H9 (cell line): ENCODE measurements around the gene SLC35F3. TPM values are rescaled to one million over a fixed set of nuclear protein-coding genes. Genes with fewer than 3 reads are reported as not detected.

Experiments used
- DNase-seq: peaks from one replicate; pipeline ENCODE4 v3.0.0-alpha.2; 2017
- H2AFZ ChIP-seq: one replicate; pipeline ENCODE4 v1.6.1; 2013; ENCODE audit warnings: mild to moderate bottlenecking, low read length, control low read depth, moderate library complexity
- H2AK5ac ChIP-seq: 2 replicates; pipeline ENCODE4 v1.6.1; 2013; ENCODE audit warnings: low read length, control low read depth, mixed read lengths; ENCODE audit not compliant: insufficient read length
- H2BK120ac ChIP-seq: one replicate; pipeline ENCODE4 v1.6.1; 2013; ENCODE audit warnings: low read depth, mild to moderate bottlenecking, low read length, control low read depth, inconsistent platforms; ENCODE audit not compliant: poor library complexity, severe bottlenecking
- H2BK12ac ChIP-seq: 2 replicates; pipeline ENCODE4 v1.6.1; 2013; ENCODE audit warnings: low read length, control low read depth, mixed read lengths, low read depth; ENCODE audit not compliant: insufficient read length
- H2BK15ac ChIP-seq: 2 replicates; pipeline ENCODE4 v1.6.1; 2013; ENCODE audit warnings: low read depth, low read length, control low read depth
- H2BK20ac ChIP-seq: one replicate; pipeline ENCODE4 v1.6.1; 2013; ENCODE audit warnings: low read depth, mild to moderate bottlenecking, low read length, control low read depth, inconsistent platforms; ENCODE audit not compliant: poor library complexity, severe bottlenecking
- H2BK5ac ChIP-seq: 2 replicates; pipeline ENCODE4 v1.6.1; 2013; ENCODE audit warnings: low read length, control low read depth, mixed read lengths; ENCODE audit not compliant: insufficient read length
- H3K14ac ChIP-seq: 2 replicates; pipeline ENCODE4 v1.6.1; 2013; ENCODE audit warnings: low read length, control low read depth; ENCODE audit not compliant: insufficient read depth
- H3K18ac ChIP-seq: 2 replicates; pipeline ENCODE4 v1.6.1; 2013; ENCODE audit warnings: low read depth, mild to moderate bottlenecking, mixed read lengths, low read length, control low read depth; ENCODE audit not compliant: insufficient read length
- H3K23ac ChIP-seq: 2 replicates; pipeline ENCODE4 v1.6.1; 2013; ENCODE audit warnings: low read length, control low read depth, mixed read lengths, low read depth; ENCODE audit not compliant: insufficient read length
- H3K23me2 ChIP-seq: 2 replicates; pipeline ENCODE4 v1.6.1; 2013; ENCODE audit warnings: low read depth, mild to moderate bottlenecking, mixed read lengths, low read length, control low read depth; ENCODE audit not compliant: insufficient read length, poor library complexity, severe bottlenecking
- H3K27ac ChIP-seq: 2 replicates; pipeline ENCODE4 v1.5.1; 2013; ENCODE audit warnings: low read length, control low read depth, mixed read lengths, low read depth; ENCODE audit not compliant: insufficient read length
- H3K27me3 ChIP-seq: 2 replicates; pipeline ENCODE4 v1.6.1; 2013; ENCODE audit warnings: low read length, control low read depth, inconsistent platforms; ENCODE audit not compliant: insufficient read depth
- H3K4ac ChIP-seq: 2 replicates; pipeline ENCODE4 v1.6.1; 2013; ENCODE audit warnings: low read depth, mild to moderate bottlenecking, control low read depth, inconsistent platforms, low read length, moderate library complexity
- H3K4me1 ChIP-seq: 2 replicates; pipeline ENCODE4 v1.6.1; 2013; ENCODE audit warnings: low read length, control low read depth, inconsistent platforms; ENCODE audit not compliant: insufficient read depth
- H3K4me2 ChIP-seq: 2 replicates; pipeline ENCODE4 v1.6.1; 2013; ENCODE audit warnings: low read length, control low read depth, mixed read lengths; ENCODE audit not compliant: insufficient read length, insufficient read depth
- H3K56ac ChIP-seq: 2 replicates; pipeline ENCODE4 v1.6.1; 2013; ENCODE audit warnings: low read depth, mild to moderate bottlenecking, mixed read lengths, low read length, control low read depth; ENCODE audit not compliant: insufficient read length
- H3K79me1 ChIP-seq: 2 replicates; pipeline ENCODE4 v1.6.1; 2013; ENCODE audit warnings: low read depth, mild to moderate bottlenecking, moderate library complexity, low read length, control low read depth, inconsistent platforms; ENCODE audit not compliant: insufficient read depth, poor library complexity, severe bottlenecking
- H3K79me2 ChIP-seq: 2 replicates; pipeline ENCODE4 v1.6.1; 2013; ENCODE audit warnings: low read length, control low read depth, inconsistent platforms; ENCODE audit not compliant: insufficient read depth
- H3K9ac ChIP-seq: 2 replicates; pipeline ENCODE4 v1.6.1; 2013; ENCODE audit warnings: low read length, control low read depth, mixed read lengths; ENCODE audit not compliant: insufficient read length; ENCODE audit errors: extremely low read depth
- H3K9me3 ChIP-seq: one replicate; pipeline ENCODE4 v1.6.1; 2013; ENCODE audit warnings: low read depth, low read length, inconsistent platforms; ENCODE audit not compliant: control insufficient read depth
- H3T11ph ChIP-seq: one replicate; pipeline ENCODE4 v1.6.1; 2013; ENCODE audit warnings: mild to moderate bottlenecking, low read length, control low read depth, inconsistent platforms
- H4K20me1 ChIP-seq: one replicate; pipeline ENCODE4 v1.6.1; 2013; ENCODE audit not compliant: control insufficient read depth, insufficient read length, insufficient read depth
- H4K5ac ChIP-seq: 2 replicates; pipeline ENCODE4 v1.6.1; 2013; ENCODE audit warnings: low read depth, mild to moderate bottlenecking, mixed read lengths, low read length, control low read depth; ENCODE audit not compliant: insufficient read length
- H4K8ac ChIP-seq: replicated peaks from 2 replicates; pipeline ENCODE4 v1.6.1; 2013; ENCODE audit warnings: low read length, control low read depth, mixed read lengths, low read depth; ENCODE audit not compliant: insufficient read length
- H4K91ac ChIP-seq: 2 replicates; pipeline ENCODE4 v1.6.1; 2013; ENCODE audit warnings: low read depth, mild to moderate bottlenecking, moderate library complexity, mixed read lengths, low read length, control low read depth; ENCODE audit not compliant: insufficient read length
- H3K27ac Mint-ChIP-seq, 3 experiments: 2 replicates in 2 of 3; 3 replicates in 1 of 3; pipeline ENCODE4 v1.8.0; 2020 to 2021; ENCODE audit warnings: mixed read lengths in 3 of 3, mild to moderate bottlenecking in 1 of 3, moderate library complexity in 1 of 3
- H3K27me3 Mint-ChIP-seq: 2 replicates; pipeline ENCODE4 v1.8.0; 2021; ENCODE audit warnings: low read depth, mild to moderate bottlenecking, moderate library complexity, mixed read lengths
- H3K36me3 Mint-ChIP-seq, 3 experiments: 2 replicates in 2 of 3; 3 replicates in 1 of 3; pipeline ENCODE4 v1.8.0; 2020 to 2021; ENCODE audit warnings: low read depth in 3 of 3, mixed read lengths in 3 of 3; ENCODE audit not compliant: insufficient read depth in 1 of 3
- H3K4me1 Mint-ChIP-seq, 2 experiments: 2 replicates each; pipeline ENCODE4 v1.8.0; 2020; ENCODE audit warnings: mixed read lengths in 2 of 2
- H3K4me3 Mint-ChIP-seq, 2 experiments: 2 replicates in 1 of 2; 3 replicates in 1 of 2; pipeline ENCODE4 v1.8.0; 2020 to 2021; ENCODE audit warnings: mild to moderate bottlenecking in 2 of 2, mixed read lengths in 2 of 2, moderate library complexity in 1 of 2
- H3K9me3 Mint-ChIP-seq, 2 experiments: 2 replicates in 1 of 2; 3 replicates in 1 of 2; pipeline ENCODE4 v1.8.0; 2020; ENCODE audit warnings: mild to moderate bottlenecking in 2 of 2, mixed read lengths in 2 of 2, moderate library complexity in 1 of 2
- WGBS: extraction: QIAGEN DNeasy Blood & Tissue Kit; methylation state at CpG from one replicate; pipeline ENCODE4 v1.1.7; 2013; ENCODE audit warnings: missing lambda C conversion rate, low lambda C conversion rate, mixed read lengths; ENCODE audit not compliant: insufficient read length; ENCODE audit errors: extremely low coverage; 5-methylcytosine and 5-hydroxymethylcytosine counted together
- total RNA-seq: library from RNA; stranded (reverse); gene quantifications from 2 replicates; pipeline ENCODE4 v1.2.1, GENCODE V29; 2021
- TF ChIP-seq, protein P1 (sequence below): fragments of 200-600 bp; sonication (generic); conservative IDR thresholded peaks from 3 replicates; pipeline ENCODE4 v1.8.0; 2021; ENCODE audit warnings: antibody characterized with exemption, mild to moderate bottlenecking

Gene SLC35F3
- total RNA-seq, 1 experiment from 2014 or later, result 0.81 TPM

DNA sequence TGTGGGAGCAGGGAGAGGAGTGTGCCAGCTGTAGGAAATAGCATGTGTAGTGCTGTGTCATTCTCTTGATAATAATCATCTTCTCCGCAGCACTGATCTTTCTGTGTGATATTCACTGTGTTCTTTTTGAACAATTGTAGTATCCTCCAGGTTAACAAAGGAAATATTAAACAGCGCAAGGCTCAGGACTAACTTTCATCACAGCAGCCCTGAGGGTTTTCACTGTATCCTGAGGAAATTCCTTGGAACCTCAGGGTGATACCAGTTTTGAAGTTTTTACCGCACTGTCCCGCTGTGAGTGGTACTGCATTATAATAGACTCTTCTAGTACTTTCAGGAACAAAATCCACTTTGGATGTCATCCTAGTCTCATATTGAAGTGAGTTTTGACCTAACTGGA, 240.4 kb downstream of the SLC35F3 start:
- H2AFZ ChIP-seq, result no peak overlapping the region
- H3K36me3 Mint-ChIP-seq, result no peaks in the 10 kb centered on the region

More for the DNA sequence above, 240.4 kb downstream of the SLC35F3 start:
- Histone ChIP-seq H2AK5ac (no peak overlapping the region), H4K20me1 (no peaks in the 10 kb centered on the region), H2BK120ac (no peak overlapping the region), H4K5ac (no peak overlapping the region), H3K9ac (no peak overlapping the region), H3K14ac (no peak overlapping the region), H3K56ac (no peak overlapping the region), H3K9me3 (no peaks in the 10 kb centered on the region), H3K27me3 (no peaks in the 10 kb centered on the region), H2BK5ac (no peak overlapping the region), H4K91ac (no peak overlapping the region), H3K27ac (no peak overlapping the region), H3K4ac (no peak overlapping the region), H2BK12ac (no peak overlapping the region), H2BK15ac (no peak overlapping the region), H4K8ac (no peak overlapping the region), H3K79me2 (no peaks in the 10 kb centered on the region), H3K79me1 (no peaks in the 10 kb centered on the region), H3K4me2 (no peak overlapping the region), H3K4me1 (no peaks in the 10 kb centered on the region), H3K18ac (no peak overlapping the region), H2BK20ac (no peak overlapping the region), H3T11ph (no peak overlapping the region), H3K23me2 (no peaks in the 10 kb centered on the region), H3K23ac (no peak overlapping the region)
- no peak overlapping the region for H3K4me3 Mint-ChIP-seq
- H3K27me3 Mint-ChIP-seq, result no peaks in the 10 kb centered on the region; the same call in 1 of the 2 replicates
- no peak overlapping the region for H3K27ac Mint-ChIP-seq
- no peaks in the 10 kb centered on the region for H3K4me1 Mint-ChIP-seq
- no CpG with 5 or more reads among the region's 4 CpGs for WGBS
- DNase-seq, result no peak
- peaks cover 3 to 8% of the 10 kb centered on the region in 2 experiments; a peak in 4 of 5 replicates for H3K9me3 Mint-ChIP-seq
- TF ChIP-seq, protein P1, sequence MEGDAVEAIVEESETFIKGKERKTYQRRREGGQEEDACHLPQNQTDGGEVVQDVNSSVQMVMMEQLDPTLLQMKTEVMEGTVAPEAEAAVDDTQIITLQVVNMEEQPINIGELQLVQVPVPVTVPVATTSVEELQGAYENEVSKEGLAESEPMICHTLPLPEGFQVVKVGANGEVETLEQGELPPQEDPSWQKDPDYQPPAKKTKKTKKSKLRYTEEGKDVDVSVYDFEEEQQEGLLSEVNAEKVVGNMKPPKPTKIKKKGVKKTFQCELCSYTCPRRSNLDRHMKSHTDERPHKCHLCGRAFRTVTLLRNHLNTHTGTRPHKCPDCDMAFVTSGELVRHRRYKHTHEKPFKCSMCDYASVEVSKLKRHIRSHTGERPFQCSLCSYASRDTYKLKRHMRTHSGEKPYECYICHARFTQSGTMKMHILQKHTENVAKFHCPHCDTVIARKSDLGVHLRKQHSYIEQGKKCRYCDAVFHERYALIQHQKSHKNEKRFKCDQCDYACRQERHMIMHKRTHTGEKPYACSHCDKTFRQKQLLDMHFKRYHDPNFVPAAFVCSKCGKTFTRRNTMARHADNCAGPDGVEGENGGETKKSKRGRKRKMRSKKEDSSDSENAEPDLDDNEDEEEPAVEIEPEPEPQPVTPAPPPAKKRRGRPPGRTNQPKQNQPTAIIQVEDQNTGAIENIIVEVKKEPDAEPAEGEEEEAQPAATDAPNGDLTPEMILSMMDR, result no peak
